ENCODE data around the gene APBB2.

GRCh38 chr4:41132055-41132683 lies 82.2 kb downstream of the APBB2 start:
- TF ChIP-seq CTCF (IDR thresholded peaks at IDR 0.05), result no peak
- TF ChIP-seq POLR2A (IDR thresholded peaks at IDR 0.05), result no peak
